WTC11 (cell line): ENCODE data around the gene ARG2. TPM values are rescaled to one million over a fixed set of nuclear protein-coding genes. Genes with fewer than 3 reads are reported as not detected.

Source experiments
- ATAC-seq: fragments of 200-7000 bp; cut with Tn5 transposase; 2 replicates; pipeline ENCODE4 v1.10.0; 2021; ENCODE audit warnings: mild to moderate bottlenecking, moderate library complexity
- CTCF ChIA-PET: fragments of 300-600 bp; sonication (Branson Sonifier 250); formaldehyde crosslinking; loops from one replicate; lab custom pipeline; 2021; ENCODE audit warnings: antibody characterized with exemption; lab: Charles Lee
- POLR2A ChIA-PET: fragments of 350-600 bp; sonication (Branson Sonifier 250); formaldehyde crosslinking; loops from one replicate; lab custom pipeline; 2021; ENCODE audit warnings: antibody characterized with exemption; lab: Charles Lee
- DNase-seq: peaks from one replicate; pipeline ENCODE4 v3.0.0; 2021; ENCODE audit warnings: low spot score
- H3K27ac Mint-ChIP-seq: 2 replicates; pipeline ENCODE4 v1.8.0; 2021; ENCODE audit warnings: mixed read lengths
- H3K27me3 Mint-ChIP-seq: 2 replicates; pipeline ENCODE4 v1.8.0; 2021; ENCODE audit warnings: low read depth, mild to moderate bottlenecking, moderate library complexity, mixed read lengths
- H3K36me3 Mint-ChIP-seq: 2 replicates; pipeline ENCODE4 v1.8.0; 2021; ENCODE audit warnings: mixed read lengths
- H3K4me1 Mint-ChIP-seq: 2 replicates; pipeline ENCODE4 v1.8.0; 2022; ENCODE audit warnings: mixed read lengths
- H3K4me3 Mint-ChIP-seq: 2 replicates; pipeline ENCODE4 v1.8.0; 2021; ENCODE audit warnings: mild to moderate bottlenecking, moderate library complexity, mixed read lengths
- H3K9me3 Mint-ChIP-seq: 2 replicates; pipeline ENCODE4 v1.8.0; 2021; ENCODE audit warnings: mixed read lengths
- CREM ChIP-seq: sonication (generic); formaldehyde crosslinking; IDR thresholded peaks from 2 replicates; pipeline ENCODE4 v1.8.1; 2022; ENCODE audit warnings: mild to moderate bottlenecking, missing genetic modification reagents, moderate library complexity
- E2F4 ChIP-seq: sonication (generic); formaldehyde crosslinking; IDR thresholded peaks from 2 replicates; pipeline ENCODE4 v1.8.1; 2022; ENCODE audit warnings: low read depth, mild to moderate bottlenecking, moderate library complexity, missing genetic modification reagents, borderline replicate concordance
- E2F5 ChIP-seq: sonication (generic); formaldehyde crosslinking; IDR thresholded peaks from 2 replicates; pipeline ENCODE4 v1.8.1; 2022; ENCODE audit warnings: mild to moderate bottlenecking, moderate library complexity, missing genetic modification reagents
- GTF2I ChIP-seq: fragments of 250-450 bp; sonication (Bioruptor Pico); conservative IDR thresholded peaks from 2 replicates; pipeline ENCODE4 v1.4.0; 2021; ENCODE audit warnings: mild to moderate bottlenecking
- HMGXB4 ChIP-seq: sonication (generic); formaldehyde crosslinking; IDR thresholded peaks from 2 replicates; pipeline ENCODE4 v1.8.1; 2023; ENCODE audit warnings: mild to moderate bottlenecking, moderate library complexity, missing genetic modification reagents
- IRF2 ChIP-seq: sonication (generic); formaldehyde crosslinking; IDR thresholded peaks from 2 replicates; pipeline ENCODE4 v1.8.0; 2022; ENCODE audit warnings: low read depth, missing genetic modification reagents, borderline replicate concordance
- JAZF1 ChIP-seq: fragments of 250-450 bp; sonication (Bioruptor Pico); IDR thresholded peaks from 2 replicates; pipeline ENCODE4 v1.9.0; 2021; ENCODE audit warnings: moderate library complexity, mild to moderate bottlenecking, inconsistent platforms
- JUN ChIP-seq: sonication (generic); formaldehyde crosslinking; IDR thresholded peaks from 2 replicates; pipeline ENCODE4 v1.8.0; 2023; ENCODE audit warnings: mild to moderate bottlenecking, missing genetic modification reagents
- KAT7 ChIP-seq: sonication (generic); formaldehyde crosslinking; IDR thresholded peaks from 2 replicates; pipeline ENCODE4 v1.8.1; 2023; ENCODE audit warnings: missing genetic modification reagents, mild to moderate bottlenecking, borderline replicate concordance
- MAX ChIP-seq: sonication (generic); formaldehyde crosslinking; IDR thresholded peaks from 2 replicates; pipeline ENCODE4 v1.8.0; 2022; ENCODE audit warnings: mild to moderate bottlenecking, missing genetic modification reagents
- NFATC4 ChIP-seq: fragments of 250-450 bp; sonication (Bioruptor Pico); IDR thresholded peaks from 2 replicates; pipeline ENCODE4 v1.9.0; 2021; ENCODE audit warnings: mild to moderate bottlenecking
- SMAD3 ChIP-seq: sonication (generic); formaldehyde crosslinking; IDR thresholded peaks from 2 replicates; pipeline ENCODE4 v1.8.0; 2022; ENCODE audit warnings: missing genetic modification reagents, mild to moderate bottlenecking, borderline replicate concordance
- SOX15 ChIP-seq: fragments of 250-450 bp; sonication (Bioruptor Pico); IDR thresholded peaks from 2 replicates; pipeline ENCODE4 v1.9.0; 2021; ENCODE audit warnings: mild to moderate bottlenecking
- SP1 ChIP-seq: sonication (generic); formaldehyde crosslinking; conservative IDR thresholded peaks from 2 replicates; pipeline ENCODE4 v1.8.1; 2022; ENCODE audit warnings: missing genetic modification reagents
- TCF7 ChIP-seq: sonication (generic); formaldehyde crosslinking; IDR thresholded peaks from 2 replicates; pipeline ENCODE4 v1.8.0; 2022; ENCODE audit warnings: mild to moderate bottlenecking, low read depth, missing genetic modification reagents, moderate library complexity
- USF2 ChIP-seq: sonication (generic); formaldehyde crosslinking; IDR thresholded peaks from 2 replicates; pipeline ENCODE4 v1.8.1; 2023; ENCODE audit warnings: mild to moderate bottlenecking, missing genetic modification reagents, moderate library complexity
- ZBTB43 ChIP-seq: sonication (generic); formaldehyde crosslinking; IDR thresholded peaks from 2 replicates; pipeline ENCODE4 v1.8.1; 2023; ENCODE audit warnings: mild to moderate bottlenecking, missing genetic modification reagents
- ZNF281 ChIP-seq: sonication (generic); formaldehyde crosslinking; IDR thresholded peaks from 2 replicates; pipeline ENCODE4 v1.8.0; 2023; ENCODE audit warnings: mild to moderate bottlenecking, missing genetic modification reagents
- ZNF317 ChIP-seq: sonication (generic); formaldehyde crosslinking; IDR thresholded peaks from 2 replicates; pipeline ENCODE4 v1.8.1; 2023; ENCODE audit warnings: low read depth, mild to moderate bottlenecking, moderate library complexity, missing genetic modification reagents, borderline replicate concordance
- ZNF423 ChIP-seq: fragments of 250-450 bp; sonication (Bioruptor Pico); IDR thresholded peaks from 2 replicates; pipeline ENCODE4 v2.1.2; 2022; ENCODE audit warnings: mild to moderate bottlenecking, moderate library complexity
- ZNF532 ChIP-seq: fragments of 250-450 bp; sonication (Bioruptor Pico); IDR thresholded peaks from 2 replicates; pipeline ENCODE4 v1.9.0; 2021; ENCODE audit warnings: mild to moderate bottlenecking, borderline replicate concordance
- total RNA-seq: library from RNA; stranded (reverse); gene quantifications from 3 replicates; pipeline ENCODE4 v1.2.3, GENCODE V29; 2021

ARG2 gene
- total RNA-seq, 1 experiment from 2014 or later, result 29.8 TPM

GRCh38 chr14:67579636-67580035 lies 40.1 kb upstream of the ARG2 start:
- no peak overlapping the region for H3K27ac Mint-ChIP-seq
- peaks cover 38% of the 10 kb centered on the region for H3K36me3 Mint-ChIP-seq
- ChIA-PET CTCF (interaction anchor here (0.6 to 3.3 kb wide), 6 partner anchors 9 to 152 kb away, joined by 3 to 30 read pairs (median 6); partner anchors contain the start of gene PIGH), POLR2A (no interaction called here)
- no peak for DNase-seq
- H3K4me1 Mint-ChIP-seq, result no peaks in the 10 kb centered on the region
- no peaks in the 10 kb centered on the region for H3K27me3 Mint-ChIP-seq
- no peaks in the 10 kb centered on the region for H3K9me3 Mint-ChIP-seq
- TF ChIP-seq SP1 (CRISPR knock-in tag), result no peak
- TF ChIP-seq ZNF423, result no peak
- TF ChIP-seq CREM (CRISPR knock-in tag), result no peak
- TF ChIP-seq JAZF1 (CRISPR knock-in tag), result no peak
- TF ChIP-seq IRF2, result no peak
- no peak for TF ChIP-seq USF2
- TF ChIP-seq SOX15 (CRISPR knock-in tag), result no peak
- TF ChIP-seq ZNF281 (CRISPR knock-in tag), result no peak
- no peak for TF ChIP-seq JUN (CRISPR knock-in tag)
- no peak for TF ChIP-seq ZBTB43 (CRISPR knock-in tag)
- TF ChIP-seq MAX (CRISPR knock-in tag), result no peak
- TF ChIP-seq ZNF317, result no peak
- no peak for TF ChIP-seq TCF7 (CRISPR knock-in tag)
- no peak for TF ChIP-seq NFATC4 (CRISPR knock-in tag)
- no peak for TF ChIP-seq HMGXB4 (CRISPR knock-in tag)
- TF ChIP-seq E2F4 (CRISPR knock-in tag), result no peak
- ATAC-seq, result no peak
- H3K4me3 Mint-ChIP-seq, result no peak overlapping the region

GRCh38 chr14:67580336-67581171 lies 39.2 kb upstream of the ARG2 start:
- Mint-ChIP-seq H3K36me3 (peaks cover 32% of the 10 kb centered on the region), H3K27me3 (no peaks in the 10 kb centered on the region), H3K27ac (no peak overlapping the region), H3K4me1 (no peaks in the 10 kb centered on the region), H3K9me3 (no peaks in the 10 kb centered on the region), H3K4me3 (no peak overlapping the region)
- no peak for ATAC-seq
- ChIA-PET POLR2A (no interaction called here), CTCF (interaction anchor here (0.6 to 6.2 kb wide), 11 partner anchors 9 to 153 kb away, joined by 3 to 75 read pairs (median 7); partner anchors contain the start of gene PIGH)
- DNase-seq, result no peak
- no peak for TF ChIP-seq SP1 (CRISPR knock-in tag)
- no peak for TF ChIP-seq KAT7 (CRISPR knock-in tag)
- TF ChIP-seq GTF2I (CRISPR knock-in tag), result no peak
- no peak for TF ChIP-seq ZNF532 (CRISPR knock-in tag)
- no peak for TF ChIP-seq CREM (CRISPR knock-in tag)
- no peak for TF ChIP-seq SMAD3 (CRISPR knock-in tag)
- TF ChIP-seq E2F5 (CRISPR knock-in tag), result no peak
